Heart left ventricle (tissue), 16 donors: ENCODE data around the gene CXCR6. TPM values are rescaled to one million over a fixed set of nuclear protein-coding genes. Genes with fewer than 3 reads are reported as not detected.

Source experiments
- ATAC-seq, 4 donors: fragments of 200-7000 bp; cut with Tn5 transposase; one replicate each; pipeline ENCODE4 v1.9.1; 2020 to 2022; ENCODE audit warnings: moderate library complexity in 4 of 4, mild to moderate bottlenecking in 3 of 4, moderate number of reproducible peaks in 1 of 4
- DNase-seq, 5 donors: peaks; one replicate each; pipeline ENCODE4 v3.0.0-alpha.2; 2020
- H3K27ac ChIP-seq, 12 donors: fragments of 200-600 bp; sonication (generic) in 4 of 12; one replicate each; pipeline versions ENCODE4 v1.5.0 to v1.8.0; 2016 to 2022; ENCODE audit warnings: mild to moderate bottlenecking in 2 of 12
- H3K27me3 ChIP-seq, 9 donors: fragments of 200-600 bp; sonication (generic) in 2 of 9; one replicate each; pipeline versions ENCODE4 v1.5.1 to v1.8.0; 2016 to 2022; ENCODE audit warnings: mild to moderate bottlenecking in 3 of 9
- H3K36me3 ChIP-seq, 9 donors: fragments of 200-600 bp; sonication (generic) in 2 of 9; one replicate each; pipeline versions ENCODE4 v1.5.0 to v1.8.0; 2018 to 2022; ENCODE audit warnings: mild to moderate bottlenecking in 2 of 9
- H3K4me1 ChIP-seq, 12 donors: fragments of 200-600 bp; sonication (generic) in 4 of 12; one replicate each; pipeline versions ENCODE4 v1.5.0 to v1.8.0; 2016 to 2022; ENCODE audit warnings: mild to moderate bottlenecking in 3 of 12
- H3K4me3 ChIP-seq, 12 donors: fragments of 200-600 bp; sonication (generic) in 4 of 12; one replicate each; pipeline versions ENCODE4 v1.5.0 to v1.8.0; 2017 to 2022; ENCODE audit warnings: mild to moderate bottlenecking in 9 of 12, moderate library complexity in 4 of 12
- H3K9me3 ChIP-seq, 12 donors: fragments of 200-600 bp; sonication (generic) in 4 of 12; one replicate each; pipeline versions ENCODE4 v1.5.0 to v1.8.0; 2016 to 2022; ENCODE audit warnings: mild to moderate bottlenecking in 1 of 12
- POLR2A ChIP-seq, 2 donors: fragments of 450-650 bp; IDR thresholded peaks; one replicate each; pipeline ENCODE4 v1.6.1; 2017; ENCODE audit warnings: antibody characterized with exemption in 2 of 2, mild to moderate bottlenecking in 2 of 2, moderate library complexity in 2 of 2
- WGBS, 4 donors: extraction: QIAGEN DNeasy Blood & Tissue Kit in 2 of 4; methylation state at CpG; one replicate each; pipeline versions ENCODE4 v1.1.5 to v1.1.7; 2013 to 2018; 5-methylcytosine and 5-hydroxymethylcytosine counted together
- intact Hi-C, 10 donors: fragments of 100-400 bp; cut with DNase I; formaldehyde crosslinking; loops; one replicate each; pipeline versions ENCODE4 v1.11.1 to v1.14.2; 2022
- polyA plus RNA-seq, 2 donors: library from polyadenylated mRNA; stranded (reverse); fragments of 200-250 nt; gene quantifications; one replicate each; pipeline ENCODE4 v1.2.3, GENCODE V29; 2013
- total RNA-seq, 9 donors: library from RNA; depleted of rRNA in 2 of 9; stranded (reverse); fragments of >200 nt in 2 of 9; fragmentation: NEBNext Ultra II Directional in 3 of 9; extraction: Animal tissue kit (Norgen Biotek cat#: 25700) in 3 of 9; gene quantifications; one replicate each; pipeline versions ENCODE4 v1.1.0 to v1.2.4, GENCODE V29; 2016 to 2023
- TF ChIP-seq, protein P1 (sequence below), 12 donors: fragments of 200-600 bp; sonication (generic) in 4 of 12; IDR thresholded peaks; one replicate each; pipeline versions ENCODE4 v1.5.0 to v1.8.0; 2018 to 2022; ENCODE audit warnings: antibody characterized with exemption in 12 of 12, mild to moderate bottlenecking in 5 of 12
- donor health status: ischemic (EF 13 %, LVEDD 7.1; RV severe dilation, severe dysfunction).
- donor health status: healthy with polysubstance abuse.
- donor health status: DM: no; HTN: yes; CAD: no.
- donor health status: DM: no; HTN: no; CAD: no.
- donor health status: ischemic (EF 25% LVEDD 6.9; RV normal size, moderate dysfunction).
- donor health status: ischemic (EF 25% LVEDD 5.7; RV mildly dilated, moderate dysfunction).
- donor health status: healthy.
- donor health status: DM: yes; HTN: yes; CAD: no.
- donor health status: ischemic (EF 35%, LVEDD 5.7; RV mildly dilated, moderate dysfunction).
- donor health status: nonischemic (EF 11% LVEDD 7.7; RV severe dilation, severe dysfunction).
- donor health status: DM: yes; HTN: yes; CAD: no.
- donor health status: PGD.
- donor health status: ischemic (EF 29% LVEDD 5.4; RV normal size, mild dysfunction).
- donor health status: nonischemic (EF 23%, LVEDD 6.1; RV moderate dilation, normal function).

CXCR6 gene
- total and polyA plus RNA-seq, 11 donors, result 0.19 to 2.1 (median 0.30) TPM; not detected in 3

- Histone ChIP-seq H3K9me3 (no peaks in the 10 kb centered on the region), H3K27ac (peak overlapping the region in 2 of 12 donors; percentile 1 to 70), H3K4me1 (peaks cover 0 to 11% (median 0%) of the 10 kb centered on the region in 12 donors), H3K36me3 (peaks cover 4 to 100% (median 99%) of the 10 kb centered on the region in 9 donors), H3K27me3 (no peaks in the 10 kb centered on the region), H3K4me3 (no peak overlapping the region)
- intact Hi-C loops, result no loop called here
- WGBS, 4 donors, result 86 to 100% (median 95%) methylated on average over 1 to 2 of the region's 2 CpGs
- peak in 1 of 4 donors; percentile 26 for ATAC-seq
- DNase-seq, result no peak
- TF ChIP-seq, protein P1, sequence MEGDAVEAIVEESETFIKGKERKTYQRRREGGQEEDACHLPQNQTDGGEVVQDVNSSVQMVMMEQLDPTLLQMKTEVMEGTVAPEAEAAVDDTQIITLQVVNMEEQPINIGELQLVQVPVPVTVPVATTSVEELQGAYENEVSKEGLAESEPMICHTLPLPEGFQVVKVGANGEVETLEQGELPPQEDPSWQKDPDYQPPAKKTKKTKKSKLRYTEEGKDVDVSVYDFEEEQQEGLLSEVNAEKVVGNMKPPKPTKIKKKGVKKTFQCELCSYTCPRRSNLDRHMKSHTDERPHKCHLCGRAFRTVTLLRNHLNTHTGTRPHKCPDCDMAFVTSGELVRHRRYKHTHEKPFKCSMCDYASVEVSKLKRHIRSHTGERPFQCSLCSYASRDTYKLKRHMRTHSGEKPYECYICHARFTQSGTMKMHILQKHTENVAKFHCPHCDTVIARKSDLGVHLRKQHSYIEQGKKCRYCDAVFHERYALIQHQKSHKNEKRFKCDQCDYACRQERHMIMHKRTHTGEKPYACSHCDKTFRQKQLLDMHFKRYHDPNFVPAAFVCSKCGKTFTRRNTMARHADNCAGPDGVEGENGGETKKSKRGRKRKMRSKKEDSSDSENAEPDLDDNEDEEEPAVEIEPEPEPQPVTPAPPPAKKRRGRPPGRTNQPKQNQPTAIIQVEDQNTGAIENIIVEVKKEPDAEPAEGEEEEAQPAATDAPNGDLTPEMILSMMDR (IDR thresholded peaks at IDR 0.05), result no peak
- no peak for TF ChIP-seq POLR2A (IDR thresholded peaks at IDR 0.05)
These were observed 6.9 kb downstream of the CXCR6 start for GRCh38 chr3:45950131-45950530.

GRCh38 chr3:45950686-45951600 lies 7.7 kb downstream of the CXCR6 start:
- TF ChIP-seq, protein P1 (IDR thresholded peaks at IDR 0.05), result no peak
- no peak for TF ChIP-seq POLR2A (IDR thresholded peaks at IDR 0.05)
- peaks cover 0 to 11% (median 0%) of the 10 kb centered on the region in 12 donors for H3K4me1 ChIP-seq
- no peaks in the 10 kb centered on the region for H3K27me3 ChIP-seq
- intact Hi-C loops, result no loop called here
- no peak overlapping the region for H3K4me3 ChIP-seq
- 87 to 91% (median 89%) methylated on average over 6 of the region's 6 CpGs for WGBS, 4 donors
- ATAC-seq (no peak), DNase-seq (peak in 1 of 5 donors; percentile 49)
- no peaks in the 10 kb centered on the region for H3K9me3 ChIP-seq
- peaks cover 4 to 100% (median 99%) of the 10 kb centered on the region in 9 donors for H3K36me3 ChIP-seq
- H3K27ac ChIP-seq, result peak overlapping the region in 2 of 12 donors; percentile 1 to 70

DNA sequence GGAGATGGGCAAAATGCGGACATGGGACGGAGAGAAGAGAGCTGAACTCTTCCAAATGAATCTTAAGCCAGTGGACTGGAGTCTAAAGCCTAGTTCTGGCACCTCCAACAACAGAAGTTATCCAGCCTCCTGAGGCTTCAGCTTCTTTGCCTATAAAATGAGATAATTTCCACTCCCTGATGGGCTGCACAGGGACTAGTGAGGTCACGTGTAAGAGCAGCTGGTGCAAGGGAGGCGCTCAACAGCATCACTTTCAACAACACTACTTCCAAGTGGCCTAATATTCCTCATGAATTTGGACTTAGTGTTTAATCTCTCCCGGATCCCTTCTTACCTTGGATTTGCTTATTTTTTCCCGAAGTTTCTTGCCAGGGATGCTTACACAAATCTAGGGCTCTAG lies 8.7 kb downstream of the CXCR6 start:
- 76 to 91% (median 85%) methylated on average over 6 of the region's 6 CpGs for WGBS, 4 donors
- Histone ChIP-seq H3K27ac (peak overlapping the region in 1 of 12 donors; percentile 68), H3K4me1 (peaks cover 0 to 11% (median 0%) of the 10 kb centered on the region in 12 donors), H3K36me3 (peaks cover 4 to 100% (median 99%) of the 10 kb centered on the region in 9 donors), H3K9me3 (no peaks in the 10 kb centered on the region), H3K27me3 (no peaks in the 10 kb centered on the region), H3K4me3 (no peak overlapping the region)
- intact Hi-C loops, result no loop called here
- TF ChIP-seq, protein P1 (IDR thresholded peaks at IDR 0.05), result no peak
- no peak for TF ChIP-seq POLR2A (IDR thresholded peaks at IDR 0.05)
- no peak for DNase-seq
- ATAC-seq, result peak in 1 of 4 donors; percentile 44

- DNase-seq (no peak), ATAC-seq (no peak)
- Histone ChIP-seq H3K4me3 (no peak overlapping the region), H3K36me3 (peaks cover 4 to 100% (median 99%) of the 10 kb centered on the region in 9 donors), H3K4me1 (peaks cover 0 to 11% (median 0%) of the 10 kb centered on the region in 12 donors), H3K27ac (no peak overlapping the region), H3K9me3 (no peaks in the 10 kb centered on the region), H3K27me3 (no peaks in the 10 kb centered on the region)
- 66 to 84% (median 73%) methylated on average over 4 of the region's 4 CpGs for WGBS, 4 donors
- TF ChIP-seq, protein P1 (IDR thresholded peaks at IDR 0.05), result no peak
- TF ChIP-seq POLR2A (IDR thresholded peaks at IDR 0.05), result no peak
- intact Hi-C loops, result no loop called here
These were observed 9.2 kb downstream of the CXCR6 start for GRCh38 chr3:45952456-45952855.
